ENCODE measurements around the gene MEGF11.

GRCh38 chr15:66006986-66007385, 246.6 kb downstream of the MEGF11 start:
- no peak for TF ChIP-seq CTCF (IDR thresholded peaks at IDR 0.05; ENCODE audit: insufficient read depth, low read length, poor library complexity, severe bottlenecking)
- no peak for TF ChIP-seq EZH2phosphoT487 (conservative IDR thresholded peaks at IDR 0.05; ENCODE audit: low read length)
